ENCODE results near the gene STAT1. TPM values are rescaled to one million over a fixed set of nuclear protein-coding genes. Genes with fewer than 3 reads are reported as not detected.

Gene STAT1
- polyA plus RNA-seq, 1 donor, result 78.7 TPM

DNA sequence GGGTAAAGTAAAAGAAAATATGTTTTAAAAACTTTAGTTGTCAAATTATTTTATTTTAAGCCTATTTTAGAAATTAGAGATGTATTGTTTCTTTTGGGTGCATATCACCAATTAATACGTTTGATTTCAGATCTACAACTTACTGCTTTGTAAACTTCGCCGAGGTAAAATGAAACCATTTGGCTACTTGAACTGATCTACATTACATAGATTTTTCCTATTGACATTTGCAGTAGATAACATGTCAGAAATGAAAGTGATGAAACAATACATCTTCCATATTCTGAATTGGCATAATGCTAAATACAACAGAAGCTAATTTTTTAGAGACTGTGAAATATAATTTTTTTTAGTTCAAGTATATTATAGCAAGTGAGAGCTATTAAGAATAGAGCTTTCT, 93.9 kb downstream of the STAT1 start:
- Histone ChIP-seq H3K4me1 (ENCODE audit: control insufficient read depth, insufficient read depth, low read length) (peaks cover 5% of the 10 kb centered on the region), H3K4me3 (ENCODE audit: low read length) (no peak overlapping the region), H3K27ac (ENCODE audit: low read length) (no peak overlapping the region), H3K36me3 (ENCODE audit: control insufficient read depth, insufficient read depth, low read length) (peaks cover 39% of the 10 kb centered on the region), H3K9me3 (ENCODE audit: control insufficient read depth, low read depth, low read length) (no peaks in the 10 kb centered on the region), H3K27me3 (ENCODE audit: control insufficient read depth, insufficient read depth, low read length) (no peaks in the 10 kb centered on the region)
- WGBS (ENCODE audit: insufficient coverage, low lambda C conversion rate), result 20% methylated on average over 1 of the region's 3 CpGs
- DNase-seq, result no peak

Other genes starting within 250 kb of the STAT1 start
- 511 TPM for gene GLS, start 133.3 kb downstream of the STAT1 start, polyA plus RNA-seq
- 3.7 TPM for gene STAT4, start 136.8 kb upstream of the STAT1 start, polyA plus RNA-seq
- gene MYO1B, start 231.2 kb upstream of the STAT1 start, polyA plus RNA-seq, result 37.9 TPM

All from large intestine (tissue), 3 donors.